Measurements from ENCODE around the gene LRRIQ4.

Gene LRRIQ4

GRCh38 chr3:169809230-169809795, 3.4 kb upstream of the LRRIQ4 start:
- no peak for DNase-seq (ENCODE audit: low read depth in 2 of 2)

GRCh38 chr3:169811631-169812331, 889 bp upstream of the LRRIQ4 start:
- no peak for DNase-seq (ENCODE audit: low read depth in 2 of 2)

- no peak for DNase-seq (ENCODE audit: low read depth in 2 of 2)
Measured at GRCh38 chr3:169813278-169813677, 608 bp downstream of the LRRIQ4 start.

GRCh38 chr3:169813757-169814517, 1.3 kb downstream of the LRRIQ4 start:
- peak in 1 of 2 donors; percentile 44 for DNase-seq (ENCODE audit: low read depth in 2 of 2)

GRCh38 chr3:169815590-169816150, 3.0 kb downstream of the LRRIQ4 start:
- DNase-seq (ENCODE audit: low read depth in 2 of 2), result no peak

- no peak for DNase-seq (ENCODE audit: low read depth in 2 of 2)
Measured at GRCh38 chr3:169818316-169818715, 5.6 kb downstream of the LRRIQ4 start.

- DNase-seq (ENCODE audit: low read depth in 2 of 2), result no peak
Measured at GRCh38 chr3:169822091-169822490, 9.4 kb downstream of the LRRIQ4 start.

GRCh38 chr3:169822540-169822939, 9.9 kb downstream of the LRRIQ4 start:
- DNase-seq (ENCODE audit: low read depth in 2 of 2), result no peak

- DNase-seq (ENCODE audit: low read depth in 2 of 2), result no peak
Measured at GRCh38 chr3:169822983-169823382, 10.3 kb downstream of the LRRIQ4 start.

- DNase-seq (ENCODE audit: low read depth in 2 of 2), result no peak
Measured at GRCh38 chr3:169825316-169825715, 12.6 kb downstream of the LRRIQ4 start.

GRCh38 chr3:169827712-169828111, 15.0 kb downstream of the LRRIQ4 start:
- DNase-seq (ENCODE audit: low read depth in 2 of 2), result no peak

- no peak for DNase-seq (ENCODE audit: low read depth in 2 of 2)
Measured at GRCh38 chr3:169835533-169835932, 22.9 kb downstream of the LRRIQ4 start.

- DNase-seq (ENCODE audit: low read depth in 2 of 2), result no peak
Measured at GRCh38 chr3:169836078-169836941, 23.6 kb downstream of the LRRIQ4 start.

GRCh38 chr3:169836942-169837275, 24.2 kb downstream of the LRRIQ4 start:
- DNase-seq (ENCODE audit: low read depth in 2 of 2), result no peak

GRCh38 chr3:169838511-169839030, 25.9 kb downstream of the LRRIQ4 start:
- no peak for DNase-seq (ENCODE audit: low read depth in 2 of 2)

- no peak for DNase-seq (ENCODE audit: low read depth in 2 of 2)
Measured at GRCh38 chr3:169841171-169841570, 28.5 kb downstream of the LRRIQ4 start.

GRCh38 chr3:169842960-169843359, 30.3 kb downstream of the LRRIQ4 start:
- no peak for DNase-seq (ENCODE audit: low read depth in 2 of 2)

GRCh38 chr3:169846458-169847193, 34.0 kb downstream of the LRRIQ4 start:
- DNase-seq (ENCODE audit: low read depth in 2 of 2), result no peak

- no peak for DNase-seq (ENCODE audit: low read depth in 2 of 2)
Measured at GRCh38 chr3:169847896-169848295, 35.2 kb downstream of the LRRIQ4 start.

GRCh38 chr3:169848741-169849140, 36.1 kb downstream of the LRRIQ4 start:
- no peak for DNase-seq (ENCODE audit: low read depth in 2 of 2)

- no peak for DNase-seq (ENCODE audit: low read depth in 2 of 2)
Measured at GRCh38 chr3:169850618-169851017, 37.9 kb downstream of the LRRIQ4 start.
